Naive thymus-derived CD4-positive, alpha-beta T cell (primary cell): Measurements from ENCODE around the gene FGF2. TPM values are rescaled to one million over a fixed set of nuclear protein-coding genes. Genes with fewer than 3 reads are reported as not detected.

Experiments used
- ATAC-seq: fragments of 150-1000 bp; cut with Tn5 transposase; 2 replicates; pipeline ENCODE4 v1.10.0; 2021; ENCODE audit warnings: mild to moderate bottlenecking, moderate library complexity
- CTCF ChIA-PET: fragments of 350-600 bp; sonication (Branson Sonifier 250); formaldehyde crosslinking; loops from one replicate; lab custom pipeline; 2021; ENCODE audit warnings: antibody characterized with exemption; lab: Charles Lee
- POLR2A ChIA-PET: fragments of 350-600 bp; sonication (Branson Sonifier 250); formaldehyde crosslinking; loops from one replicate; lab custom pipeline; 2021; ENCODE audit warnings: antibody characterized with exemption, inconsistent platforms; lab: Charles Lee
- DNase-seq, 9 donors: peaks; one replicate each; pipeline versions ENCODE4 v3.0.0 to v3.0.0-alpha.2; 2020 to 2022; ENCODE audit warnings: mixed read lengths in 1 of 9
- H3K27ac ChIP-seq: one replicate; pipeline ENCODE4 v1.7.0; 2013; ENCODE audit warnings: mild to moderate bottlenecking, low read depth, low read length, moderate library complexity
- H3K27me3 ChIP-seq, 2 donors: one replicate each; pipeline ENCODE4 v1.7.0; 2013; ENCODE audit warnings: low read length in 2 of 2, mild to moderate bottlenecking in 2 of 2, moderate library complexity in 2 of 2; ENCODE audit not compliant: control insufficient read depth in 2 of 2, insufficient read depth in 2 of 2
- H3K36me3 ChIP-seq, 3 experiments: 1 replicate in 2 of 3; 2 replicates in 1 of 3; pipeline ENCODE4 v1.7.0; 2013; ENCODE audit warnings: low read length in 3 of 3, mild to moderate bottlenecking in 3 of 3, moderate library complexity in 1 of 3; ENCODE audit not compliant: insufficient read depth in 3 of 3, control insufficient read depth in 2 of 3
- H3K4me1 ChIP-seq, 2 donors: one replicate each; pipeline ENCODE4 v1.7.0; 2013; ENCODE audit warnings: low read length in 2 of 2, mild to moderate bottlenecking in 2 of 2, moderate library complexity in 1 of 2; ENCODE audit not compliant: control insufficient read depth in 2 of 2, insufficient read depth in 2 of 2
- H3K4me3 ChIP-seq: 2 replicates; pipeline ENCODE4 v1.7.0; 2013; ENCODE audit warnings: mild to moderate bottlenecking, low read length
- H3K9me3 ChIP-seq, 3 experiments: 1 replicate in 2 of 3; 2 replicates in 1 of 3; pipeline ENCODE4 v1.7.0; 2013; ENCODE audit warnings: low read length in 3 of 3; ENCODE audit not compliant: control insufficient read depth in 2 of 3
- H3K27ac Mint-ChIP-seq, 9 donors: one replicate each; pipeline ENCODE4 v1.8.0; 2020 to 2022; ENCODE audit warnings: mixed read lengths in 9 of 9, mild to moderate bottlenecking in 8 of 9, moderate library complexity in 5 of 9, inconsistent platforms in 2 of 9
- H3K27me3 Mint-ChIP-seq, 5 donors: one replicate each; pipeline ENCODE4 v1.8.0; 2021 to 2022; ENCODE audit warnings: mixed read lengths in 5 of 5, mild to moderate bottlenecking in 1 of 5
- H3K36me3 Mint-ChIP-seq, 5 donors: one replicate each; pipeline ENCODE4 v1.8.0; 2020 to 2022; ENCODE audit warnings: mixed read lengths in 5 of 5, mild to moderate bottlenecking in 3 of 5, inconsistent platforms in 1 of 5
- H3K4me1 Mint-ChIP-seq, 7 donors: one replicate each; pipeline ENCODE4 v1.8.0; 2020 to 2022; ENCODE audit warnings: mixed read lengths in 7 of 7, mild to moderate bottlenecking in 3 of 7, inconsistent platforms in 1 of 7
- H3K4me3 Mint-ChIP-seq, 10 donors: one replicate each; pipeline ENCODE4 v1.8.0; 2020 to 2022; ENCODE audit warnings: mild to moderate bottlenecking in 10 of 10, mixed read lengths in 10 of 10, moderate library complexity in 6 of 10, inconsistent platforms in 2 of 10
- H3K9me3 Mint-ChIP-seq, 11 donors: one replicate each; pipeline ENCODE4 v1.8.0; 2020 to 2022; ENCODE audit warnings: mixed read lengths in 11 of 11, mild to moderate bottlenecking in 4 of 11, inconsistent platforms in 1 of 11, moderate library complexity in 1 of 11
- intact Hi-C, 2 donors: fragments of 100-400 bp; cut with micrococcal nuclease; formaldehyde crosslinking; loops; one replicate each; pipeline ENCODE4 v1.15.1; 2023
- polyA plus RNA-seq, 2 donors: library from polyadenylated mRNA; unstranded; fragments of 300-500 nt; fragmentation: Illumina TruSeq; gene quantifications; one replicate each; pipeline ENCODE4 v1.2.3, GENCODE V29; 2021
- total RNA-seq, 6 experiments: library from RNA in 5 of 6; stranded (reverse) in 5 of 6; gene quantifications; 1 replicate in 5 of 6; 2 replicates in 1 of 6; pipeline ENCODE4 v1.2.3 and lab custom pipeline; 2021 to 2026

FGF2 gene
- total and polyA plus RNA-seq, 7 experiments from 2014 or later = 0.51 TPM; not detected in 6

- ATAC-seq (no peak), DNase-seq (no peak)
- H3K9me3 Mint-ChIP-seq = peaks cover 0 to 8% (median 0%) of the 10 kb centered on the region in 11 donors
- no peak overlapping the region for H3K27ac ChIP-seq
- H3K4me3 ChIP-seq = no peak overlapping the region
- no peaks in the 10 kb centered on the region for H3K4me1 ChIP-seq
- ChIA-PET CTCF (no interaction called here), POLR2A (no interaction called here)
- H3K9me3 ChIP-seq = no peaks in the 10 kb centered on the region
- intact Hi-C loops = loop anchor here in 1 of 2 donors (10.0 kb wide), 1 partner anchor 215 kb away; no protein-coding TSS in a partner anchor
- peaks cover 0 to 8% (median 0%) of the 10 kb centered on the region in 7 donors for H3K4me1 Mint-ChIP-seq
- H3K27me3 Mint-ChIP-seq = peaks cover 29 to 48% (median 40%) of the 10 kb centered on the region in 5 donors
- H3K36me3 Mint-ChIP-seq = peaks cover 0 to 4% (median 0%) of the 10 kb centered on the region in 5 donors
- no peak overlapping the region for H3K27ac Mint-ChIP-seq
- H3K4me3 Mint-ChIP-seq = no peak overlapping the region
- H3K27me3 ChIP-seq = no peaks in the 10 kb centered on the region
- no peaks in the 10 kb centered on the region for H3K36me3 ChIP-seq
These were observed 6.8 kb upstream of the FGF2 start for GRCh38 chr4:122819708-122820449.

GRCh38 chr4:122821092-122821491, 5.5 kb upstream of the FGF2 start:
- H3K36me3 Mint-ChIP-seq = peaks cover 0 to 11% (median 0%) of the 10 kb centered on the region in 5 donors
- intact Hi-C loops = loop anchor here in 1 of 2 donors (10.0 kb wide), 1 partner anchor 216 kb away; no protein-coding TSS in a partner anchor
- peaks cover 0 to 9% (median 0%) of the 10 kb centered on the region in 7 donors for H3K4me1 Mint-ChIP-seq

GRCh38 chr4:122822466-122822865, 4.2 kb upstream of the FGF2 start:
- no peak overlapping the region for H3K27ac Mint-ChIP-seq
- no peaks in the 10 kb centered on the region for H3K4me1 ChIP-seq
- peaks cover 0 to 10% (median under 1%) of the 10 kb centered on the region in 7 donors for H3K4me1 Mint-ChIP-seq
- peaks cover 0 to 11% (median 3%) of the 10 kb centered on the region in 11 donors for H3K9me3 Mint-ChIP-seq
- peaks cover 0 to 11% (median 0%) of the 10 kb centered on the region in 5 donors for H3K36me3 Mint-ChIP-seq
- POLR2A ChIA-PET = no interaction called here
- H3K36me3 ChIP-seq = no peaks in the 10 kb centered on the region
- peaks cover 41 to 57% (median 51%) of the 10 kb centered on the region in 5 donors for H3K27me3 Mint-ChIP-seq
- no peaks in the 10 kb centered on the region for H3K9me3 ChIP-seq
- no peak overlapping the region for H3K4me3 ChIP-seq
- no peak overlapping the region for H3K4me3 Mint-ChIP-seq
- ATAC-seq (no peak), DNase-seq (no peak)
- no peak overlapping the region for H3K27ac ChIP-seq
- CTCF ChIA-PET = no interaction called here
- intact Hi-C loops = loop anchor here in 1 of 2 donors (10.0 kb wide), 1 partner anchor 218 kb away; no protein-coding TSS in a partner anchor
- H3K27me3 ChIP-seq = no peaks in the 10 kb centered on the region

More at GRCh38 chr4:122821092-122821491, 5.5 kb upstream of the FGF2 start:
- ATAC-seq = no peak
- DNase-seq = no peak
- Mint-ChIP-seq H3K27me3 (peaks cover 39 to 59% (median 49%) of the 10 kb centered on the region in 5 donors), H3K9me3 (peaks cover 0 to 10% (median 2%) of the 10 kb centered on the region in 11 donors), H3K27ac (no peak overlapping the region), H3K4me3 (no peak overlapping the region)
- CTCF ChIA-PET = no interaction called here
- H3K9me3 ChIP-seq = no peaks in the 10 kb centered on the region
- no peaks in the 10 kb centered on the region for H3K36me3 ChIP-seq
- POLR2A ChIA-PET = no interaction called here
- H3K27ac ChIP-seq = no peak overlapping the region
- H3K4me3 ChIP-seq = no peak overlapping the region
- H3K27me3 ChIP-seq = no peaks in the 10 kb centered on the region
- no peaks in the 10 kb centered on the region for H3K4me1 ChIP-seq

- CTCF ChIA-PET = interaction anchor here (0.6 kb wide), 1 partner anchor 1090 kb away, joined by 3 read pairs; no protein-coding TSS in a partner anchor
- no peak overlapping the region for H3K4me3 Mint-ChIP-seq
- peaks cover 7 to 19% (median 10%) of the 10 kb centered on the region in 7 donors for H3K4me1 Mint-ChIP-seq
- no peak overlapping the region for H3K4me3 ChIP-seq
- POLR2A ChIA-PET = no interaction called here
- H3K27me3 Mint-ChIP-seq = peaks cover 51 to 63% (median 56%) of the 10 kb centered on the region in 5 donors
- no peak overlapping the region for H3K27ac Mint-ChIP-seq
- ATAC-seq (no peak), DNase-seq (no peak)
- peaks cover 5 to 8% of the 10 kb centered on the region in 2 donors for H3K4me1 ChIP-seq
- H3K27ac ChIP-seq = no peak overlapping the region
- H3K27me3 ChIP-seq = peaks cover 6 to 7% of the 10 kb centered on the region in 2 donors
- no peaks in the 10 kb centered on the region for H3K36me3 ChIP-seq
- no peaks in the 10 kb centered on the region for H3K9me3 ChIP-seq
- intact Hi-C loops = loop anchor here in 1 of 2 donors (10.0 kb wide), 1 partner anchor 219 kb away; no protein-coding TSS in a partner anchor
- H3K36me3 Mint-ChIP-seq = peaks cover 0 to 11% (median 0%) of the 10 kb centered on the region in 5 donors
- H3K9me3 Mint-ChIP-seq = peaks cover 0 to 11% (median 3%) of the 10 kb centered on the region in 11 donors
These were observed 3.2 kb upstream of the FGF2 start for GRCh38 chr4:122823476-122823875.

GRCh38 chr4:122824616-122825015, 2.0 kb upstream of the FGF2 start:
- Histone ChIP-seq H3K27ac (no peak overlapping the region), H3K9me3 (no peaks in the 10 kb centered on the region), H3K36me3 (no peaks in the 10 kb centered on the region), H3K4me3 (no peak overlapping the region), H3K27me3 (peaks cover 10 to 16% of the 10 kb centered on the region in 2 donors), H3K4me1 (peaks cover 5 to 8% of the 10 kb centered on the region in 2 donors)
- Mint-ChIP-seq H3K4me1 (peaks cover 7 to 22% (median 11%) of the 10 kb centered on the region in 7 donors), H3K4me3 (peak overlapping the region in 1 of 10 donors; percentile 4), H3K9me3 (peaks cover 0 to 11% (median 3%) of the 10 kb centered on the region in 11 donors), H3K27ac (no peak overlapping the region), H3K27me3 (peaks cover 54 to 74% (median 65%) of the 10 kb centered on the region in 5 donors), H3K36me3 (peaks cover 0 to 11% (median 0%) of the 10 kb centered on the region in 5 donors)
- DNase-seq (no peak), ATAC-seq (no peak)
- intact Hi-C loops = loop anchor here (5.0 to 10.0 kb wide), 2 partner anchors 98 to 220 kb away; partner anchors contain the start of gene NUDT6 (in 1 of the 2)
- POLR2A ChIA-PET = no interaction called here
- CTCF ChIA-PET = no interaction called here

- DNase-seq = no peak
- H3K4me3 ChIP-seq = no peak overlapping the region
- Mint-ChIP-seq H3K27ac (no peak overlapping the region), H3K9me3 (peaks cover 0 to 11% (median 3%) of the 10 kb centered on the region in 11 donors), H3K4me3 (peak overlapping the region; percentile 7 to 76 (median 52)), H3K4me1 (peaks cover 7 to 22% (median 11%) of the 10 kb centered on the region in 7 donors), H3K27me3 (peaks cover 63 to 79% (median 72%) of the 10 kb centered on the region in 5 donors), H3K36me3 (peaks cover 0 to 11% (median 0%) of the 10 kb centered on the region in 5 donors)
- intact Hi-C loops = loop anchor here (5.0 to 10.0 kb wide), 2 partner anchors 96 to 221 kb away; partner anchors contain the start of gene NUDT6 (in 1 of the 2)
- POLR2A ChIA-PET = no interaction called here
- no peaks in the 10 kb centered on the region for H3K9me3 ChIP-seq
- H3K27ac ChIP-seq = no peak overlapping the region
- H3K27me3 ChIP-seq = peaks cover 10 to 16% of the 10 kb centered on the region in 2 donors
- CTCF ChIA-PET = no interaction called here
- no peak for ATAC-seq
- H3K36me3 ChIP-seq = no peaks in the 10 kb centered on the region
- H3K4me1 ChIP-seq = peaks cover 5 to 8% of the 10 kb centered on the region in 2 donors
These were observed 528 bp upstream of the FGF2 start for GRCh38 chr4:122826079-122826527.
